SK-N-SH (cell line): ENCODE measurements around the gene HOXB7.

Experiments used
- EP300 ChIP-seq, 2 experiments: IDR thresholded peaks; 2 replicates each; pipeline versions ENCODE4 v1.4.0 to v1.6.1; 2012; ENCODE audit warnings: borderline replicate concordance in 1 of 2, low read depth in 1 of 2, low read length in 1 of 2
- EZH2phosphoT487 ChIP-seq: fragments of 200-600 bp; sonication (generic); IDR thresholded peaks from 2 replicates; pipeline ENCODE4 v1.6.1; 2017; ENCODE audit warnings: low read depth, mixed run types, mild to moderate bottlenecking, antibody characterized with exemption, moderate library complexity, borderline replicate concordance
- JUND ChIP-seq: IDR thresholded peaks from 2 replicates; pipeline ENCODE4 v1.4.0; 2012
- NRF1 ChIP-seq: IDR thresholded peaks from 2 replicates; pipeline ENCODE4 v1.6.1; 2012; ENCODE audit warnings: low read depth, mild to moderate bottlenecking, low read length
- SMC3 ChIP-seq: IDR thresholded peaks from 2 replicates; pipeline ENCODE4 v1.6.1; 2012; ENCODE audit warnings: low read depth, low read length, improper control_type of control experiment
- TF ChIP-seq, protein P1 (sequence below): fragments of 200-600 bp; sonication (generic); IDR thresholded peaks from 2 replicates; pipeline ENCODE4 v1.6.1; 2017; ENCODE audit warnings: antibody characterized with exemption, mild to moderate bottlenecking, moderate library complexity

DNA sequence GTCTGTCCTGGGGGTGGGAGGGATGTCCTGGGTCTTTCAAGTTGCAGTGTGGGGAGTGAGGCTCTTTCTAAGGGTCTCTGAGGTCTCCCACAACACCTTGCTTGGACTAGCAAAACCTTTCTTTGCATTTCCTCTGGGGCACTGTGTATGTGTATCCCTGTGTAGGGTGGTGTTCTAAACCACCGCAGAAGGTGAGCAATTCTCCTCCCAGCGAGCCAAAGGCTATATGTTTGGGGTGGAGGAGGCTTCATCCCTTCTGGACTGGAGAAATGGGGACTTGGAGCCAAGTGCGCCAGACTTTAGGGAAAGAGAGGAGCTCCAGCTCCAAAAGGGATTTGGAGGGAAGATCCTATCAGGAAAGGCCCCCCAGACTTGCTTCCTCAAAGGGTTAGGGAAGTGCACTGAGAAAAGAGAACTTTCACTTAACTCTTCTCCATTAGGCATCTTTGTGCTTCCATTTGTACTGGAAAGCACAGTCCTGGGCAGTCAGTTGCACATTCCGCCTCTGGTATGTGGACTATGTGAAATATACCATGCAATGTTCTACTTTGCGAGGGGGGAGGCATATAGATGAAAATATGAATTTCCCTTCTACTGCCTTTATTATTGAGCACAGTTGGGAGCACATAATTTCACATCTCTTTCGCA, 34.2 kb upstream of the HOXB7 start:
- TF ChIP-seq, protein P1, sequence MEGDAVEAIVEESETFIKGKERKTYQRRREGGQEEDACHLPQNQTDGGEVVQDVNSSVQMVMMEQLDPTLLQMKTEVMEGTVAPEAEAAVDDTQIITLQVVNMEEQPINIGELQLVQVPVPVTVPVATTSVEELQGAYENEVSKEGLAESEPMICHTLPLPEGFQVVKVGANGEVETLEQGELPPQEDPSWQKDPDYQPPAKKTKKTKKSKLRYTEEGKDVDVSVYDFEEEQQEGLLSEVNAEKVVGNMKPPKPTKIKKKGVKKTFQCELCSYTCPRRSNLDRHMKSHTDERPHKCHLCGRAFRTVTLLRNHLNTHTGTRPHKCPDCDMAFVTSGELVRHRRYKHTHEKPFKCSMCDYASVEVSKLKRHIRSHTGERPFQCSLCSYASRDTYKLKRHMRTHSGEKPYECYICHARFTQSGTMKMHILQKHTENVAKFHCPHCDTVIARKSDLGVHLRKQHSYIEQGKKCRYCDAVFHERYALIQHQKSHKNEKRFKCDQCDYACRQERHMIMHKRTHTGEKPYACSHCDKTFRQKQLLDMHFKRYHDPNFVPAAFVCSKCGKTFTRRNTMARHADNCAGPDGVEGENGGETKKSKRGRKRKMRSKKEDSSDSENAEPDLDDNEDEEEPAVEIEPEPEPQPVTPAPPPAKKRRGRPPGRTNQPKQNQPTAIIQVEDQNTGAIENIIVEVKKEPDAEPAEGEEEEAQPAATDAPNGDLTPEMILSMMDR = no peak
- TF ChIP-seq JUND = no peak
- TF ChIP-seq SMC3 = no peak
- TF ChIP-seq NRF1 = no peak
- no peak for TF ChIP-seq EZH2phosphoT487
- TF ChIP-seq EP300 (IDR thresholded peaks at IDR 0.05; ENCODE audit: borderline replicate concordance in 1 of 2, low read depth in 1 of 2, low read length in 1 of 2) = no peak
